Natural killer cell (primary cell): ENCODE results near the gene IFT43. TPM values are rescaled to one million over a fixed set of nuclear protein-coding genes. Genes with fewer than 3 reads are reported as not detected.

Source experiments
- ATAC-seq, 3 donors: fragments of 150-1000 bp in 2 of 3; fragments of 200-7000 bp in 1 of 3; cut with Tn5 transposase; 1 replicate in 1 of 3; 2 replicates in 2 of 3; pipeline ENCODE4 v1.10.0; 2021; ENCODE audit warnings: mild to moderate bottlenecking in 2 of 3, moderate library complexity in 2 of 3
- DNase-seq, 2 donors: peaks; one replicate each; pipeline versions ENCODE4 v3.0.0 to v3.0.0-alpha.2; 2013 to 2021; ENCODE audit warnings: mixed read lengths in 1 of 2
- H3K27ac ChIP-seq: one replicate; pipeline ENCODE4 v1.5.1; 2013; ENCODE audit warnings: mild to moderate bottlenecking, low read length
- H3K27me3 ChIP-seq: one replicate; pipeline ENCODE4 v1.6.1; 2013; ENCODE audit warnings: low read length; ENCODE audit not compliant: control insufficient read depth, insufficient read depth
- H3K36me3 ChIP-seq: one replicate; pipeline ENCODE4 v1.6.1; 2013; ENCODE audit warnings: low read length; ENCODE audit not compliant: control insufficient read depth, insufficient read depth
- H3K4me1 ChIP-seq: one replicate; pipeline ENCODE4 v1.6.1; 2013; ENCODE audit warnings: low read length; ENCODE audit not compliant: control insufficient read depth, insufficient read depth
- H3K4me3 ChIP-seq: one replicate; pipeline ENCODE4 v1.5.1; 2013; ENCODE audit warnings: low read length
- H3K9me3 ChIP-seq: one replicate; pipeline ENCODE4 v1.6.1; 2013; ENCODE audit warnings: low read length; ENCODE audit not compliant: control insufficient read depth, insufficient read depth
- H3K27ac Mint-ChIP-seq, 2 donors: one replicate each; pipeline ENCODE4 v1.8.0; 2022; ENCODE audit warnings: mild to moderate bottlenecking in 2 of 2, mixed read lengths in 2 of 2, moderate library complexity in 1 of 2
- H3K27me3 Mint-ChIP-seq, 2 donors: one replicate each; pipeline ENCODE4 v1.8.0; 2022; ENCODE audit warnings: low read depth in 2 of 2, mixed read lengths in 2 of 2
- H3K36me3 Mint-ChIP-seq: one replicate; pipeline ENCODE4 v1.8.0; 2022; ENCODE audit warnings: mixed read lengths
- H3K4me1 Mint-ChIP-seq, 2 donors: one replicate each; pipeline ENCODE4 v1.8.0; 2022; ENCODE audit warnings: mixed read lengths in 2 of 2
- H3K4me3 Mint-ChIP-seq: one replicate; pipeline ENCODE4 v1.8.0; 2022; ENCODE audit warnings: mild to moderate bottlenecking, moderate library complexity, mixed read lengths
- H3K9me3 Mint-ChIP-seq, 2 donors: one replicate each; pipeline ENCODE4 v1.8.0; 2022; ENCODE audit warnings: mixed read lengths in 2 of 2
- WGBS: methylation state at CpG from one replicate; pipeline ENCODE4 v1.1.7; 2013; ENCODE audit warnings: missing lambda C conversion rate; ENCODE audit not compliant: insufficient coverage; 5-methylcytosine and 5-hydroxymethylcytosine counted together
- intact Hi-C: fragments of 100-400 bp; cut with micrococcal nuclease; formaldehyde crosslinking; loops from one replicate; pipeline ENCODE4 v1.14.2; 2022
- total RNA-seq, 4 donors: library from RNA; stranded (reverse); fragments of 120-200 nt in 1 of 4; gene quantifications; one replicate each; pipeline versions ENCODE4 v1.2.3 to v1.2.4, GENCODE V29; 2013 to 2022
- TF ChIP-seq, protein P1 (sequence below): fragments of 200-600 bp; IDR thresholded peaks from one replicate; pipeline ENCODE4 v1.8.0; 2022; ENCODE audit warnings: antibody characterized with exemption

The IFT43 gene
- total RNA-seq, 3 donors from 2014 or later (not counting 1 experiment from before 2014, with no cell fraction given), result 19.0 to 20.8 (median 20.7) TPM

GRCh38 chr14:76056128-76056527, 70.6 kb downstream of the IFT43 start:
- Histone ChIP-seq H3K36me3 (no peaks in the 10 kb centered on the region), H3K27ac (no peak overlapping the region), H3K4me1 (no peaks in the 10 kb centered on the region), H3K27me3 (no peaks in the 10 kb centered on the region), H3K9me3 (no peaks in the 10 kb centered on the region), H3K4me3 (no peak overlapping the region)
- no peaks in the 10 kb centered on the region for H3K9me3 Mint-ChIP-seq
- WGBS, result 96% methylated on average over 8 of the region's 8 CpGs
- no peak for DNase-seq
- intact Hi-C loops, result no loop called here
- TF ChIP-seq, protein P1, sequence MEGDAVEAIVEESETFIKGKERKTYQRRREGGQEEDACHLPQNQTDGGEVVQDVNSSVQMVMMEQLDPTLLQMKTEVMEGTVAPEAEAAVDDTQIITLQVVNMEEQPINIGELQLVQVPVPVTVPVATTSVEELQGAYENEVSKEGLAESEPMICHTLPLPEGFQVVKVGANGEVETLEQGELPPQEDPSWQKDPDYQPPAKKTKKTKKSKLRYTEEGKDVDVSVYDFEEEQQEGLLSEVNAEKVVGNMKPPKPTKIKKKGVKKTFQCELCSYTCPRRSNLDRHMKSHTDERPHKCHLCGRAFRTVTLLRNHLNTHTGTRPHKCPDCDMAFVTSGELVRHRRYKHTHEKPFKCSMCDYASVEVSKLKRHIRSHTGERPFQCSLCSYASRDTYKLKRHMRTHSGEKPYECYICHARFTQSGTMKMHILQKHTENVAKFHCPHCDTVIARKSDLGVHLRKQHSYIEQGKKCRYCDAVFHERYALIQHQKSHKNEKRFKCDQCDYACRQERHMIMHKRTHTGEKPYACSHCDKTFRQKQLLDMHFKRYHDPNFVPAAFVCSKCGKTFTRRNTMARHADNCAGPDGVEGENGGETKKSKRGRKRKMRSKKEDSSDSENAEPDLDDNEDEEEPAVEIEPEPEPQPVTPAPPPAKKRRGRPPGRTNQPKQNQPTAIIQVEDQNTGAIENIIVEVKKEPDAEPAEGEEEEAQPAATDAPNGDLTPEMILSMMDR, result no peak
- H3K4me1 Mint-ChIP-seq, result no peaks in the 10 kb centered on the region
- no peak for ATAC-seq
- no peak overlapping the region for H3K4me3 Mint-ChIP-seq
- H3K36me3 Mint-ChIP-seq, result no peaks in the 10 kb centered on the region
- H3K27ac Mint-ChIP-seq, result no peak overlapping the region
- no peaks in the 10 kb centered on the region for H3K27me3 Mint-ChIP-seq

- no peaks in the 10 kb centered on the region for H3K36me3 ChIP-seq
- H3K27me3 ChIP-seq, result no peaks in the 10 kb centered on the region
- no peaks in the 10 kb centered on the region for H3K9me3 Mint-ChIP-seq
- H3K4me3 ChIP-seq, result no peak overlapping the region
- H3K4me1 ChIP-seq, result no peaks in the 10 kb centered on the region
- no peaks in the 10 kb centered on the region for H3K9me3 ChIP-seq
- intact Hi-C loops, result no loop called here
- no peak overlapping the region for H3K27ac Mint-ChIP-seq
- H3K27me3 Mint-ChIP-seq, result no peaks in the 10 kb centered on the region
- DNase-seq (no peak), ATAC-seq (no peak)
- no peaks in the 10 kb centered on the region for H3K4me1 Mint-ChIP-seq
- WGBS, result 96% methylated on average over 11 of the region's 11 CpGs
- H3K36me3 Mint-ChIP-seq, result no peaks in the 10 kb centered on the region
- TF ChIP-seq, protein P1, result no peak
- H3K27ac ChIP-seq, result no peak overlapping the region
- no peak overlapping the region for H3K4me3 Mint-ChIP-seq
Measured at GRCh38 chr14:76057914-76058313, 72.4 kb downstream of the IFT43 start.

- Histone ChIP-seq H3K27me3 (no peaks in the 10 kb centered on the region), H3K4me3 (no peak overlapping the region), H3K27ac (no peak overlapping the region), H3K36me3 (no peaks in the 10 kb centered on the region), H3K4me1 (no peaks in the 10 kb centered on the region), H3K9me3 (no peaks in the 10 kb centered on the region)
- Mint-ChIP-seq H3K27ac (no peak overlapping the region), H3K27me3 (no peaks in the 10 kb centered on the region), H3K4me3 (no peak overlapping the region), H3K9me3 (no peaks in the 10 kb centered on the region), H3K4me1 (no peaks in the 10 kb centered on the region), H3K36me3 (no peaks in the 10 kb centered on the region)
- WGBS, result 82% methylated on average over 3 of the region's 3 CpGs
- intact Hi-C loops, result no loop called here
- TF ChIP-seq, protein P1, result no peak
- no peak for DNase-seq
- ATAC-seq, result no peak
Measured at GRCh38 chr14:76063327-76063726, 77.8 kb downstream of the IFT43 start.

- Histone ChIP-seq H3K27ac (no peak overlapping the region), H3K36me3 (no peaks in the 10 kb centered on the region), H3K27me3 (no peaks in the 10 kb centered on the region), H3K9me3 (no peaks in the 10 kb centered on the region), H3K4me3 (no peak overlapping the region), H3K4me1 (no peaks in the 10 kb centered on the region)
- TF ChIP-seq, protein P1, result no peak
- Mint-ChIP-seq H3K27me3 (no peaks in the 10 kb centered on the region), H3K27ac (no peak overlapping the region), H3K4me1 (no peaks in the 10 kb centered on the region), H3K4me3 (no peak overlapping the region), H3K36me3 (no peaks in the 10 kb centered on the region), H3K9me3 (no peaks in the 10 kb centered on the region)
- DNase-seq (no peak), ATAC-seq (no peak)
- 98% methylated on average over 3 of the region's 3 CpGs for WGBS
- intact Hi-C loops, result no loop called here
Measured at GRCh38 chr14:76065519-76065918, 80.0 kb downstream of the IFT43 start.
